ENCODE data around the gene ZRANB3.
"Not testable (repeated sequence)": the region's sequence is repeated elsewhere in the genome, so short reads cannot be mapped to it uniquely, and the experiment has no call there.

Gene ZRANB3

GRCh38 chr2:135409436-135409835 lies 121.6 kb downstream of the ZRANB3 start (continued):
- TF ChIP-seq ZNF449 (tag by site-specific recombination; IDR thresholded peaks at IDR 0.05) (no peak), ZNF266 (tag by site-specific recombination; IDR thresholded peaks at IDR 0.05; ENCODE audit: low read depth) (no peak), ZFP69B (tag by site-specific recombination; IDR thresholded peaks at IDR 0.05) (no peak), ZNF274 (IDR thresholded peaks at IDR 0.05; ENCODE audit: low read length) (no peak), ZNF274 (tag by site-specific recombination; IDR thresholded peaks at IDR 0.05; ENCODE audit: borderline replicate concordance) (no peak), ZNF549 (tag by site-specific recombination; IDR thresholded peaks at IDR 0.05) (no peak), ZNF133 (tag by site-specific recombination; IDR thresholded peaks at IDR 0.05) (no peak), ZNF837 (tag by site-specific recombination; IDR thresholded peaks at IDR 0.05) (no peak), EGR2 (tag by site-specific recombination; IDR thresholded peaks at IDR 0.05; ENCODE audit: low read depth) (no peak), ZIC2 (tag by site-specific recombination; IDR thresholded peaks at IDR 0.05) (no peak), ZNF169 (tag by site-specific recombination; IDR thresholded peaks at IDR 0.05) (no peak)

GRCh38 chr2:135396259-135396658 lies 134.8 kb downstream of the ZRANB3 start:
- CTCF ChIA-PET; H3K36me3 ChIP-seq (ENCODE audit: control insufficient read depth in 2 of 2, insufficient read depth in 1 of 2, low read length in 2 of 2); H3K27ac ChIP-seq (ENCODE audit: extremely low read depth, low read depth, low read length); H3K4me3 ChIP-seq (ENCODE audit: low read depth, low read length); POLR2A ChIA-PET; H3K9me3 ChIP-seq (ENCODE audit: control insufficient read depth, insufficient read depth, low read depth, low read length); H3K4me1 ChIP-seq (ENCODE audit: control insufficient read depth, insufficient read depth, low read length): not testable (repeated sequence)
- 0 out of 2 replicates have a peak, but pooled peaks have one; percentile 50 for TF ChIP-seq ZNF146 (tag by site-specific recombination; IDR thresholded peaks at IDR 0.05)

- H3K36me3 ChIP-seq (ENCODE audit: control insufficient read depth in 2 of 2, insufficient read depth in 1 of 2, low read length in 2 of 2) = no peaks in the 10 kb centered on the region
- no peaks in the 10 kb centered on the region for H3K4me1 ChIP-seq (ENCODE audit: control insufficient read depth, insufficient read depth, low read length)
- no peak overlapping the region for H3K27ac ChIP-seq (ENCODE audit: extremely low read depth, low read depth, low read length)
- TF ChIP-seq KLF9 (tag by site-specific recombination; IDR thresholded peaks at IDR 0.05; ENCODE audit: low read depth) (no peak), YY2 (tag by site-specific recombination; IDR thresholded peaks at IDR 0.05) (no peak), ZNF16 (tag by site-specific recombination; IDR thresholded peaks at IDR 0.05; ENCODE audit: low read depth) (no peak), ZNF488 (tag by site-specific recombination; IDR thresholded peaks at IDR 0.05) (no peak), ZBTB11 (tag by site-specific recombination; conservative IDR thresholded peaks at IDR 0.05; ENCODE audit: low read depth) (no peak), ZNF394 (tag by site-specific recombination; IDR thresholded peaks at IDR 0.05; ENCODE audit: borderline replicate concordance) (no peak), ZNF23 (tag by site-specific recombination; IDR thresholded peaks at IDR 0.05; ENCODE audit: borderline replicate concordance) (no peak), ZNF518A (tag by site-specific recombination; conservative IDR thresholded peaks at IDR 0.05; ENCODE audit: low read depth) (no peak)
- CTCF ChIA-PET = no interaction called here
- H3K9me3 ChIP-seq (ENCODE audit: control insufficient read depth, insufficient read depth, low read depth, low read length) = no peaks in the 10 kb centered on the region
- POLR2A ChIA-PET = no interaction called here
- no peak overlapping the region for H3K4me3 ChIP-seq (ENCODE audit: low read depth, low read length)
These were observed 144.0 kb downstream of the ZRANB3 start for GRCh38 chr2:135386993-135387392.
